ENCODE measurements around the gene SOX15. TPM values are rescaled to one million over a fixed set of nuclear protein-coding genes. Genes with fewer than 3 reads are reported as not detected.

The SOX15 gene
- total and polyA plus RNA-seq, 7 donors = 0.11 to 0.71 (median 0.20) TPM

DNA sequence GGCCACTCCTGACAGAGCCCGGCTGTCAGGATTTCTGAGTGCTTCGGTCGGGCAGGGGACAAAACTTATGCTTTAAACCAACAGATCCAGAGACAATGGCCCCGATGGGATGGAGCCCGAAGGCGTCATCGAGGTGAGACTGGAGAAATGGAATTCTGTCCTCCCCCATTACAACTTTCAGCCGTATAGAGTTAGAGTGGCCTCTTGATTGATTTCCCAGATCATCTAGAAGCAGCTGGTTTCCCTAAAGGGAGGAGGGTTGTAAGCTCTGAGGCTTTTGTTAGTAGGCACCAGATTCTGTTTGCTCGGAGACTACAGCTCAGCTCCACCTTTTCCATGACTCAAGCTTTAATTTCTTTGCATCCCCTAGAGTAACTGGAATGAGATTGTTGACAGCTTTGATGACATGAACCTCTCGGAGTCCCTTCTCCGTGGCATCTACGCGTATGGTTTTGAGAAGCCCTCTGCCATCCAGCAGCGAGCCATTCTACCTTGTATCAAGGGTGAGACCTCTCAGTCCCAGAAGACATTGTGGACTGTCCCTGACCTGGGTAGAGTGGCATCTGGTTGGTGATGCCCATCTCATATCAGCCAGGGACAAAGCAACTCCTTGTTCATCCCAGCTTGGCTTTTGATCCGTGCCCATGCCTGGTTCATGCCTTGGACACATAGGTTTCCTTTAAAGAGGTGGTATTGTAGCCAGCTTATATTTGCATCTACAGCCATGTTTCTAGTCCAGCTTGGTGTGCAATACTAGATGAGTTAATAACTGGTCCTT is 15.5 kb downstream of the SOX15 start:
- Histone ChIP-seq H3K4me3 (peak overlapping the region; percentile 100), H3K27me3 (ENCODE audit: insufficient read depth in 3 of 3, low read length in 2 of 3) (no peaks in the 10 kb centered on the region), H3K36me3 (ENCODE audit: insufficient read depth in 1 of 2, low read depth in 1 of 2) (peaks cover 16 to 75% of the 10 kb centered on the region in 2 donors), H3K9me3 (no peaks in the 10 kb centered on the region), H3K27ac (peak overlapping the region; percentile 100), H3K4me1 (peaks cover 43% of the 10 kb centered on the region)
- TF ChIP-seq, protein P1, sequence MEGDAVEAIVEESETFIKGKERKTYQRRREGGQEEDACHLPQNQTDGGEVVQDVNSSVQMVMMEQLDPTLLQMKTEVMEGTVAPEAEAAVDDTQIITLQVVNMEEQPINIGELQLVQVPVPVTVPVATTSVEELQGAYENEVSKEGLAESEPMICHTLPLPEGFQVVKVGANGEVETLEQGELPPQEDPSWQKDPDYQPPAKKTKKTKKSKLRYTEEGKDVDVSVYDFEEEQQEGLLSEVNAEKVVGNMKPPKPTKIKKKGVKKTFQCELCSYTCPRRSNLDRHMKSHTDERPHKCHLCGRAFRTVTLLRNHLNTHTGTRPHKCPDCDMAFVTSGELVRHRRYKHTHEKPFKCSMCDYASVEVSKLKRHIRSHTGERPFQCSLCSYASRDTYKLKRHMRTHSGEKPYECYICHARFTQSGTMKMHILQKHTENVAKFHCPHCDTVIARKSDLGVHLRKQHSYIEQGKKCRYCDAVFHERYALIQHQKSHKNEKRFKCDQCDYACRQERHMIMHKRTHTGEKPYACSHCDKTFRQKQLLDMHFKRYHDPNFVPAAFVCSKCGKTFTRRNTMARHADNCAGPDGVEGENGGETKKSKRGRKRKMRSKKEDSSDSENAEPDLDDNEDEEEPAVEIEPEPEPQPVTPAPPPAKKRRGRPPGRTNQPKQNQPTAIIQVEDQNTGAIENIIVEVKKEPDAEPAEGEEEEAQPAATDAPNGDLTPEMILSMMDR (IDR thresholded peaks at IDR 0.05) = no peak
- ATAC-seq (no peak), DNase-seq (no peak)
- intact Hi-C loops (cut with DNase I) = no loop called here
- 25 to 31% (median 25%) methylated on average over 15 of the region's 15 CpGs for WGBS, 3 donors

DNA sequence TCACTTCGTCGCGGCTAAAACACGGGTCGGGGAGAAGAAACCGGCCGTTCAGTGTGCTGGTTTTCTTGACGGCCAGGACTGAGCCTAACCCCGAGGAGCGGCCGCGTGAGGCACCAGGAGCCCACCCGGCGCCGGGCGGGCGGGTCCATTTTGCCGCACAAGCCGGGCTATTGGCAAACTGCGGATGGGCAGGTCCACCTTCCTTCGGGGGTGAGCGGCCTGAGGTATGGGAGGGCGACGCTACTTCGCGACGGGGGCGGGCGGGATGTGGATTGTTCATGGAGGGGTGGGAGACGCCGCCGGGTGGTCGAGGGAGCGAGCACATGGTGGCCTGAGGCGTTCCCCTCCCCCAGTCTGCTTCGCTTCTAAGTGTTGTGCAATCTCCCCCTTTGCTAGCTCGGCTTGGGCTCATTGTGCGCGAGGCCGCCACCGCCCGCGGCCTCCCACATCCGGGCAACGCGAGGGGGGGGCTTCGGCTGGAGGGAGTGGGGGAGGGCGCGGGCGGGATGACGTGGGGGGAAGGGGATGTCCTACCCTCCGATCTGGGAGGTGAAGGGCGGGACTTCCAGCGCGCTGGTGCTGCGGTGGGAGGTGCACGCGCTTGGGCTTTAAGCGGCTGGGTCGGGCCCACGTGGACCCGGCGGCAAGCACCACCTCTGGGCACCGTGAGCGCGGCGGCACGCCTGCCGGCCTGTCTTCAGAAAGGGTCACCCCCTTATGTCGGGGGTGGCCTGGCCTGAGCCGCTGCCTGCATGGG is 16.4 kb downstream of the SOX15 start:
- peaks cover 38% of the 10 kb centered on the region for H3K4me1 ChIP-seq
- WGBS, 3 donors = 0% methylated on average over 57 to 71 of the region's 71 CpGs
- peak overlapping the region; percentile 100 for H3K4me3 ChIP-seq
- ATAC-seq (peak; percentile 65 to 79 (median 68)), DNase-seq (peak; percentile 92 to 95)
- H3K27me3 ChIP-seq (ENCODE audit: insufficient read depth in 3 of 3, low read length in 2 of 3) = no peaks in the 10 kb centered on the region
- intact Hi-C loops (cut with DNase I) = no loop called here
- peak overlapping the region; percentile 100 for H3K27ac ChIP-seq
- TF ChIP-seq, protein P1 (IDR thresholded peaks at IDR 0.05) = no peak
- no peaks in the 10 kb centered on the region for H3K9me3 ChIP-seq
- H3K36me3 ChIP-seq (ENCODE audit: insufficient read depth in 1 of 2, low read depth in 1 of 2) = peaks cover 16 to 79% of the 10 kb centered on the region in 2 donors

DNA sequence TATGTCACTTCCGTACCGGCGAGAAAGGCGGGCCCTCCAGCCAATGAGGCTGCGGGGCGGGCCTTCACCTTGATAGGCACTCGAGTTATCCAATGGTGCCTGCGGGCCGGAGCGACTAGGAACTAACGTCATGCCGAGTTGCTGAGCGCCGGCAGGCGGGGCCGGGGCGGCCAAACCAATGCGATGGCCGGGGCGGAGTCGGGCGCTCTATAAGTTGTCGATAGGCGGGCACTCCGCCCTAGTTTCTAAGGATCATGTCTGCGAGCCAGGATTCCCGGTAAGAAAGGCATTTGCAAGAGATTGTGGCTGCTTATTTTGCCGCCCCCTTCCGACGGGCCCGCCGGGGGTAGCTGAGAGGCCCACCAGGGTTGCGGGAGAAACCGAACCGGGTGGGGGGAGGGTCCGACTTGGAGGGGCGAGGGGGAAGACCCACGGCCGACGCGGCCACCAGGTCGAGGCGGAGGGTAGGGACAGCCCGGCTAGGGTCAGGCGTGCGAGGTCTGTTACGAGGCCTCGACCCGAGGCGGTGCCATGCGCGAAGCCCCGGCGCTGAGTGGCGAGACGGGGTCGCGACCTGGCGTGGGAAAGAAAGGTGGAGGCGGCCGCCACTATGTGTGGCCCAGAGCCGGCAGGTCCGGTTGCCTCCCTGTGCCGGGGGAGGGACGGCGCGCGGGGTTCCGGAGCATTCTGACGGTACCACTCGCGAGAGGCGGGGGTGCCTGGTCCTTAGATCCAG is 17.1 kb downstream of the SOX15 start:
- ATAC-seq (peak; percentile 87 to 90 (median 90)), DNase-seq (peak; percentile 99 to 100)
- TF ChIP-seq, protein P1 (IDR thresholded peaks at IDR 0.05) = no peak
- WGBS, 3 donors = 0 to 1% (median 0%) methylated on average over 52 to 73 of the region's 73 CpGs
- Histone ChIP-seq H3K36me3 (ENCODE audit: insufficient read depth in 1 of 2, low read depth in 1 of 2) (peaks cover 13 to 76% of the 10 kb centered on the region in 2 donors), H3K4me3 (peak overlapping the region; percentile 100), H3K27ac (peak overlapping the region; percentile 100), H3K27me3 (ENCODE audit: insufficient read depth in 3 of 3, low read length in 2 of 3) (no peaks in the 10 kb centered on the region), H3K9me3 (no peaks in the 10 kb centered on the region), H3K4me1 (peaks cover 33% of the 10 kb centered on the region)
- intact Hi-C loops (cut with DNase I) = no loop called here

DNA sequence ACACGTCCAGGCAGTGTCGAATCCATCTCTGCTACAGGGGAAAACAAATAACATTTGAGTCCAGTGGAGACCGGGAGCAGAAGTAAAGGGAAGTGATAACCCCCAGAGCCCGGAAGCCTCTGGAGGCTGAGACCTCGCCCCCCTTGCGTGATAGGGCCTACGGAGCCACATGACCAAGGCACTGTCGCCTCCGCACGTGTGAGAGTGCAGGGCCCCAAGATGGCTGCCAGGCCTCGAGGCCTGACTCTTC is 17.6 kb downstream of the SOX15 start:
- peak overlapping the region; percentile 100 for H3K27ac ChIP-seq
- H3K9me3 ChIP-seq = no peaks in the 10 kb centered on the region
- H3K4me1 ChIP-seq = peaks cover 32% of the 10 kb centered on the region
- no peak for DNase-seq
- no peak for ATAC-seq
- H3K27me3 ChIP-seq (ENCODE audit: insufficient read depth in 3 of 3, low read length in 2 of 3) = no peaks in the 10 kb centered on the region
- TF ChIP-seq, protein P1 (IDR thresholded peaks at IDR 0.05) = no peak
- 1 to 2% (median 2%) methylated on average over 11 of the region's 11 CpGs for WGBS, 3 donors
- H3K4me3 ChIP-seq = peak overlapping the region; percentile 100
- intact Hi-C loops (cut with DNase I) = no loop called here
- peaks cover 10 to 76% of the 10 kb centered on the region in 2 donors for H3K36me3 ChIP-seq (ENCODE audit: insufficient read depth in 1 of 2, low read depth in 1 of 2)

Measured in psoas muscle (tissue), 8 donors.